Measurements from ENCODE around the gene SHROOM1.

The SHROOM1 gene

GRCh38 chr5:132815454-132815853, 15.0 kb downstream of the SHROOM1 start:
- no peak for TF ChIP-seq CTCF (IDR thresholded peaks at IDR 0.05; ENCODE audit: borderline replicate concordance, control extremely low read depth, extremely low read depth, insufficient read depth, missing control alignments)
- DNase-seq (ENCODE audit: low spot score): no peak
- in situ Hi-C loops (cut with MboI; ENCODE audit: low sequenced_read_pairs, unreplicated experiment): loop anchor here (10.0 kb wide), 1 partner anchor 291 kb away; no protein-coding TSS in a partner anchor

GRCh38 chr5:132814503-132815294, 15.7 kb downstream of the SHROOM1 start:
- in situ Hi-C loops (cut with MboI; ENCODE audit: low sequenced_read_pairs, unreplicated experiment): loop anchor here (10.0 kb wide), 1 partner anchor 290 kb away; no protein-coding TSS in a partner anchor
- TF ChIP-seq CTCF (IDR thresholded peaks at IDR 0.05; ENCODE audit: borderline replicate concordance, control extremely low read depth, extremely low read depth, insufficient read depth, missing control alignments): no peak
- DNase-seq (ENCODE audit: low spot score): no peak

- DNase-seq (ENCODE audit: low spot score): peak; percentile 51
- in situ Hi-C loops (cut with MboI; ENCODE audit: low sequenced_read_pairs, unreplicated experiment): loop anchor here (10.0 kb wide), 1 partner anchor 289 kb away; no protein-coding TSS in a partner anchor
- TF ChIP-seq CTCF (IDR thresholded peaks at IDR 0.05; ENCODE audit: borderline replicate concordance, control extremely low read depth, extremely low read depth, insufficient read depth, missing control alignments): no peak
These were observed 16.6 kb downstream of the SHROOM1 start for GRCh38 chr5:132813599-132814502.

GRCh38 chr5:132812781-132813598, 17.5 kb downstream of the SHROOM1 start, which contains the start of gene SOWAHA:
Gene SOWAHA (plus strand): TSS chr5:132813302. CDS start chr5:132813622, 320 bp downstream.
- peak; percentile 69 for DNase-seq (ENCODE audit: low spot score)
- TF ChIP-seq CTCF (IDR thresholded peaks at IDR 0.05; ENCODE audit: borderline replicate concordance, control extremely low read depth, extremely low read depth, insufficient read depth, missing control alignments): no peak
- in situ Hi-C loops (cut with MboI; ENCODE audit: low sequenced_read_pairs, unreplicated experiment): loop anchor here (10.0 kb wide), 1 partner anchor 288 kb away; no protein-coding TSS in a partner anchor

- DNase-seq (ENCODE audit: low spot score): no peak
- in situ Hi-C loops (cut with MboI; ENCODE audit: low sequenced_read_pairs, unreplicated experiment): loop anchor here (10.0 kb wide), 1 partner anchor 287 kb away; no protein-coding TSS in a partner anchor
These were observed 18.2 kb downstream of the SHROOM1 start for GRCh38 chr5:132812123-132812765.

More at GRCh38 chr5:132812123-132812765, 18.2 kb downstream of the SHROOM1 start:
- TF ChIP-seq CTCF (IDR thresholded peaks at IDR 0.05; ENCODE audit: borderline replicate concordance, control extremely low read depth, extremely low read depth, insufficient read depth, missing control alignments): no peak
